ENCODE data around the gene SPRED1.

- no peak for TF ChIP-seq CTCF (conservative IDR thresholded peaks at IDR 0.05; ENCODE audit: low read length)
- no peak for TF ChIP-seq EZH2phosphoT487 (IDR thresholded peaks at IDR 0.05; ENCODE audit: borderline replicate concordance)
These were observed 82.5 kb downstream of the SPRED1 start for GRCh38 chr15:38335116-38335515.
